ENCODE measurements around the gene MSTN. TPM values are rescaled to one million over a fixed set of nuclear protein-coding genes. Genes with fewer than 3 reads are reported as not detected.

The MSTN gene
- total RNA-seq, 1 experiment from 2014 or later, result not detected

GRCh38 chr2:190053426-190053825 lies 9.1 kb downstream of the MSTN start:
- Mint-ChIP-seq H3K27ac (no peak overlapping the region), H3K4me1 (no peaks in the 10 kb centered on the region), H3K36me3 (ENCODE audit: insufficient read depth in 1 of 3, low read depth in 3 of 3) (no peaks in the 10 kb centered on the region), H3K4me3 (no peak overlapping the region), H3K9me3 (no peaks in the 10 kb centered on the region), H3K27me3 (ENCODE audit: low read depth) (no peaks in the 10 kb centered on the region)
- no CpG with 5 or more reads among the region's 5 CpGs for WGBS (ENCODE audit: extremely low coverage, insufficient read length, low lambda C conversion rate)
- Histone ChIP-seq H2BK15ac (ENCODE audit: low read depth, low read length) (no peak overlapping the region), H3K9me3 (ENCODE audit: control insufficient read depth, low read depth, low read length) (no peaks in the 10 kb centered on the region), H3T11ph (ENCODE audit: low read length) (no peak overlapping the region), H2BK5ac (ENCODE audit: insufficient read length, low read length) (no peak overlapping the region), H4K91ac (ENCODE audit: insufficient read length, low read depth, low read length) (no peak overlapping the region), H3K27ac (ENCODE audit: insufficient read length, low read depth, low read length) (no peak overlapping the region), H2AK5ac (ENCODE audit: insufficient read length, low read length) (no peak overlapping the region), H3K56ac (ENCODE audit: insufficient read length, low read depth, low read length) (no peak overlapping the region), H3K79me2 (ENCODE audit: insufficient read depth, low read length) (no peaks in the 10 kb centered on the region), H3K4me2 (ENCODE audit: insufficient read depth, insufficient read length, low read length) (no peak overlapping the region), H3K18ac (ENCODE audit: insufficient read length, low read depth, low read length) (no peak overlapping the region), H4K20me1 (ENCODE audit: control insufficient read depth, insufficient read depth, insufficient read length) (no peaks in the 10 kb centered on the region), H3K9ac (ENCODE audit: extremely low read depth, insufficient read length, low read length) (no peak overlapping the region), H3K79me1 (ENCODE audit: insufficient read depth, low read depth, low read length, poor library complexity, severe bottlenecking) (no peaks in the 10 kb centered on the region), H3K23me2 (ENCODE audit: insufficient read length, low read depth, low read length, poor library complexity, severe bottlenecking) (no peaks in the 10 kb centered on the region), H3K14ac (ENCODE audit: insufficient read depth, low read length) (no peak overlapping the region), H3K4me1 (ENCODE audit: insufficient read depth, low read length) (no peaks in the 10 kb centered on the region), H2BK120ac (ENCODE audit: low read depth, low read length, poor library complexity, severe bottlenecking) (no peak overlapping the region), H2BK20ac (ENCODE audit: low read depth, low read length, poor library complexity, severe bottlenecking) (no peak overlapping the region), H2AFZ (ENCODE audit: low read length) (no peak overlapping the region), H4K5ac (ENCODE audit: insufficient read length, low read depth, low read length) (no peak overlapping the region), H3K27me3 (ENCODE audit: insufficient read depth, low read length) (no peaks in the 10 kb centered on the region), H2BK12ac (ENCODE audit: insufficient read length, low read depth, low read length) (no peak overlapping the region), H3K4ac (ENCODE audit: low read depth, low read length) (no peak overlapping the region), H3K23ac (ENCODE audit: insufficient read length, low read depth, low read length) (no peak overlapping the region), H4K8ac (replicated peaks; ENCODE audit: insufficient read length, low read depth, low read length) (no peak overlapping the region)
- TF ChIP-seq CTCF (conservative IDR thresholded peaks at IDR 0.05), result no peak
- DNase-seq, result no peak
